BE2C (cell line): ENCODE data around the gene GJC3.

ENCODE experiments used
- DNase-seq: peaks from one replicate; pipeline ENCODE4 v3.0.0-alpha.2; 2020
- H3K27me3 ChIP-seq: fragments of 250-450 bp; sonication (Bioruptor Pico); 2 replicates; pipeline ENCODE4 v1.5.1; 2020; ENCODE audit warnings: mild to moderate bottlenecking
- H3K36me3 ChIP-seq: fragments of 250-450 bp; sonication (Bioruptor Pico); 2 replicates; pipeline ENCODE4 v1.5.1; 2020; ENCODE audit warnings: mild to moderate bottlenecking
- H3K4me1 ChIP-seq: fragments of 250-450 bp; sonication (Bioruptor Pico); 2 replicates; pipeline ENCODE4 v1.5.1; 2020
- H3K4me3 ChIP-seq: 2 replicates; pipeline ENCODE4 v1.5.1; 2011; ENCODE audit warnings: low read depth, low read length
- H3K9me3 ChIP-seq: fragments of 250-450 bp; sonication (Bioruptor Pico); 2 replicates; pipeline ENCODE4 v1.5.1; 2020
- TF ChIP-seq, protein P1 (sequence below): IDR thresholded peaks from 2 replicates; pipeline ENCODE4 v1.5.1; 2012; ENCODE audit warnings: mild to moderate bottlenecking, low read depth, low read length

Gene GJC3

GRCh38 chr7:99899830-99900519 lies 29.4 kb downstream of the GJC3 start:
- DNase-seq = no peak
- peaks cover 31% of the 10 kb centered on the region for H3K36me3 ChIP-seq
- TF ChIP-seq, protein P1, sequence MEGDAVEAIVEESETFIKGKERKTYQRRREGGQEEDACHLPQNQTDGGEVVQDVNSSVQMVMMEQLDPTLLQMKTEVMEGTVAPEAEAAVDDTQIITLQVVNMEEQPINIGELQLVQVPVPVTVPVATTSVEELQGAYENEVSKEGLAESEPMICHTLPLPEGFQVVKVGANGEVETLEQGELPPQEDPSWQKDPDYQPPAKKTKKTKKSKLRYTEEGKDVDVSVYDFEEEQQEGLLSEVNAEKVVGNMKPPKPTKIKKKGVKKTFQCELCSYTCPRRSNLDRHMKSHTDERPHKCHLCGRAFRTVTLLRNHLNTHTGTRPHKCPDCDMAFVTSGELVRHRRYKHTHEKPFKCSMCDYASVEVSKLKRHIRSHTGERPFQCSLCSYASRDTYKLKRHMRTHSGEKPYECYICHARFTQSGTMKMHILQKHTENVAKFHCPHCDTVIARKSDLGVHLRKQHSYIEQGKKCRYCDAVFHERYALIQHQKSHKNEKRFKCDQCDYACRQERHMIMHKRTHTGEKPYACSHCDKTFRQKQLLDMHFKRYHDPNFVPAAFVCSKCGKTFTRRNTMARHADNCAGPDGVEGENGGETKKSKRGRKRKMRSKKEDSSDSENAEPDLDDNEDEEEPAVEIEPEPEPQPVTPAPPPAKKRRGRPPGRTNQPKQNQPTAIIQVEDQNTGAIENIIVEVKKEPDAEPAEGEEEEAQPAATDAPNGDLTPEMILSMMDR = no peak
- H3K4me1 ChIP-seq = no peaks in the 10 kb centered on the region
- no peaks in the 10 kb centered on the region for H3K27me3 ChIP-seq
- no peaks in the 10 kb centered on the region for H3K9me3 ChIP-seq
- no peak overlapping the region for H3K4me3 ChIP-seq

DNA sequence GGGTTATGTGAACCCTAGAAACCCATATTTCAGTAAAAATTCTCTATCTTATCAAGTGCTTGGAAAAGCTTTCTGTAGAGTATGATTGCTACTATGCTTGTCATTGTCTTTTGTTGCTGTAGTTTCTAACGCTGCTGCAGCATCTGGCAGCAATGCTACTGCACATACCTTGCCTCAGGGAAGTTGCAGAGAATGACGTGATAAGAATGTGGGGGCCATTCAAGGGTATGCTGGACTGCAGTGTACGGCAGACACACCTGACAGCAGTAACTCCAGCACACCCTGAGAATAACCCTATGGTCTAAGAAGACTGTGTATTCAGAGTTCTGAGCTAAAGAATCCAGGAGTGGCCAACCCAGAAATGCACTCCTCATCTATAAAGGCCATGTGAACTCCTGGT lies 30.6 kb downstream of the GJC3 start:
- TF ChIP-seq, protein P1 = no peak

DNA sequence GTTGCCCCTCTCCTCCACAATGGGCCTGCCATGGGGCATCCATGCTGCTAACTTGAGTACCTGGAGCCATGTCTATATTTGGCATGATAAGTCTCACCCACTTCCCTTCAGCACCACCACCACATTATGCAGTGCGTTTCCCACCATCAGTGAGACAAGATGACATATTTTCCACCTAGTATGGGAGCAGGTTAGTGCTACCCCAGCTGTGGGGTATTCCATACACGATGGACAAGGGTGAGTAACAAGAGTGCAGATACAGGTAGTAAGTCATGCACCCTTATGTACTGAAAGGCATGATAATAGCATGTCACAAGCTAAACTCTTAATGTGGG lies 31.4 kb downstream of the GJC3 start:
- Histone ChIP-seq H3K36me3 (peaks cover 19% of the 10 kb centered on the region), H3K9me3 (no peaks in the 10 kb centered on the region), H3K27me3 (no peaks in the 10 kb centered on the region), H3K4me3 (no peak overlapping the region), H3K4me1 (no peaks in the 10 kb centered on the region)
- no peak for DNase-seq
- TF ChIP-seq, protein P1 = no peak

More for the DNA sequence above, 30.6 kb downstream of the GJC3 start:
- DNase-seq = no peak
- Histone ChIP-seq H3K4me3 (no peak overlapping the region), H3K4me1 (no peaks in the 10 kb centered on the region), H3K27me3 (no peaks in the 10 kb centered on the region), H3K36me3 (peaks cover 26% of the 10 kb centered on the region), H3K9me3 (no peaks in the 10 kb centered on the region)

GRCh38 chr7:99897322-99898022 lies 31.9 kb downstream of the GJC3 start:
- Histone ChIP-seq H3K4me1 (no peaks in the 10 kb centered on the region), H3K9me3 (no peaks in the 10 kb centered on the region), H3K36me3 (peaks cover 17% of the 10 kb centered on the region), H3K4me3 (no peak overlapping the region), H3K27me3 (no peaks in the 10 kb centered on the region)
- no peak for DNase-seq
- TF ChIP-seq, protein P1 = no peak

DNA sequence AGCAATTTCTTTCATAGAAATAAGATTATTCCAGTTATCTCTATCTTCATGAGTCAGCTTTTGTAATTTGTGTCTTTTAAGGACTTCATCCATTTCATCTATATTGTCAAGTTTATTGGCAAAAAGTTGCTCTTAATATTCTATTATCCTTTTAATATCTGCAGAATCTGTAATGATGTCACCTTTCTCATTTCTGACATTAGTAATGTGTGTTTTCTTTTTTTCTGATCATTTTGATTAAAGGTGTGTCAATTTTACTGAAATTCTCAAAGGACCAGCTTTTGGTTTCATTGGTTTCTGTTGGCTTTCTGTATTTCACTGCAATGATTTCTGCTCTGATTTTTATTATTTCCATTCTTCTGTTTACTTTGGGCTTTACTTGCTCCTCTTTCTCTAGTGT lies 34.7 kb downstream of the GJC3 start:
- DNase-seq = no peak

More for the DNA sequence above, 34.7 kb downstream of the GJC3 start:
- no peak overlapping the region for H3K4me3 ChIP-seq
- no peaks in the 10 kb centered on the region for H3K4me1 ChIP-seq
- no peaks in the 10 kb centered on the region for H3K36me3 ChIP-seq
- H3K9me3 ChIP-seq = no peaks in the 10 kb centered on the region
- no peaks in the 10 kb centered on the region for H3K27me3 ChIP-seq
- TF ChIP-seq, protein P1 = no peak
